HG02610 (cell line): ENCODE results near the gene GRB14.
"Not testable (repeated sequence)": the region's sequence is repeated elsewhere in the genome, so short reads cannot be mapped to it uniquely, and the experiment has no call there.

ENCODE experiments used
- ATAC-seq: cut with Tn5 transposase; IDR thresholded peaks from one replicate; pipeline ENCODE4 v1.9.1; 2021; ENCODE audit warnings: mild to moderate bottlenecking, moderate library complexity; ENCODE audit not compliant: unreplicated experiment

The GRB14 gene

DNA sequence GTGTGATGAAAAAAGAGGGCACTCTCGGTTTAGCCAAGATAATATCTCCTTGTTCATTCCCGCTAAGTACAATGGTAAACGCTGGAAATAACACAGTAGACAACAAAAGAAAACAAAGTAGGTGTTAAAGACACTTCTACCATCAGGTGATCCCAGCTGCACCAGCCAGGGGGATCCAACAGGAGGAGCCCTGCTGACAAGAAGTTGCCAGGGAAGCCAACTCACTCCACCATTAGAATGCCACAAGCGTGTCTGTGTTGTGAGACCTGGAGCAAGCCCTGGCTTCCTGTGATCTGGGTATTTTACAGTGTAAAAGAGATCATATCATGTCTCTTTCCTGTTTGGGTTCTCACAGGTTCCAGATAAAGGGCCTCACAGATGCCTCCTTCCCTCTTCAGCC, 117.0 kb downstream of the GRB14 start:
- peak; percentile 48 for ATAC-seq

- no peak for ATAC-seq
Measured at GRCh38 chr2:164498836-164499235, 122.4 kb downstream of the GRB14 start.

- no peak for ATAC-seq
Measured at GRCh38 chr2:164496881-164497280, 124.4 kb downstream of the GRB14 start.

DNA sequence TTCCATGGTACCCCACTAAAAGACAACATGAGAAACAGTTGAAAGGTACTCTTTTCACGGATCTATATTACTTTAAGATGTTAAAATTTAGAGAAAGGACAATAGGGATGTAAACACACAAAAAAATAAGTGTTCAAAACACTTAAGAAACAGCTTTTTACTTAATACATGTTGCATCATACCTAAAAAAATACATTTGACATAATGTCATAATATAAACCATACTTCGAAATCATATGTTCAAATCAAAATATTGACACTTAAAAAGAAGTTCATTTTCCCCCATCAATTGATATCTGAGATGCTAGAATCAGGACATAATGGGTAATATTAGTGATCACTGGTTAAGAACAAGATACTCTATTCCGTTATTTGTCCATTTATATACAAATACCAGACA, 124.9 kb downstream of the GRB14 start:
- ATAC-seq = no peak

DNA sequence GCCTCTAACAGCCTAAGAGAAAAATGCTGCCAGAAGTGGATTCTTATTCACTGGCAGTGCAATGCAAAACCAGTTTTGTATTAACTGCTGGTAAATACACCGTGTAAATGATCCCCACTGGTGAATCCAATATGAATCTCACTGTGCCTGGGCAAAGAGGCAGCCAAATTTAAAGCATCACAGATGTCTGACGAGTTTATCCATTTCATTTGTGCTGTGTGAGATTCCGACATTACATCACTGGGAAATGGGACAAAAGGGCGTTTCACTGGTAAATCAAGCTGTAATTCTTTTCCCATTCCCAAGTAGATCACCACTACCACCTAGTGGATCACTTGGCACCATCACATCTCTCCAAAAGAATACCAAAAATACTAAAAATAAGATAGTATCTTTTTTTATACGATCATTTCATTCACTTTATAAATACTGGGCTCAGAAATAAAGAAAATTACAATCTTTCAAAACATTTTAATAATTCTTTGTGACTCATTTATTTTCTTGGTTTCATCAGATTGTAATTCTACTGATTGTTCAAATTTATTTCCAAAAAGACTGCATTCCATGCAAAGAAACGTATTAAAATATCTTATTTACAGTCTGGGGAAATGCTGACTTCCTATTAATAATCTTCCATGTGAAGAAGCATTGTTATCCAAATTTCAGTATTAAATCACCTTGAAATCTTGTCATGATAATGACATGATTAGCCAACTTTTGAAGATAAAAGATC, 125.6 kb downstream of the GRB14 start:
- ATAC-seq = no peak

DNA sequence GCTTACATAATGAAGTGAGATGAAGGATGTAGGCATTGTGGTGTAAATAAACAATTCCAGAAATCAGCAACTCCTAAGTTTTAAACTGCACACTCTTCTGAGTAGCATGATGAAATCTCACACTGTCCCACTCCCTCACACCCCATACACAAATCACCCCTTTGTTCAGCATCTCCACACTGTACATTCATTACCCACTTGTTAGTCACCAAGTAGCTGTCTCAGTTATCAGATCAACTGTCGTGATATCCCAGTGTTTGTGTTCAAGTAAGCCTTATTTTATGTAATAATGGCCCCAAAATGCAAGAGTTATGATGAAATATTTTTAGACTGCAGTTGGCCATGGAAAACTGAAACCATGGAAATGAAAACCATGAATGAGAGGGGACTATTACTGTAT, 135.7 kb downstream of the GRB14 start:
- no peak for ATAC-seq

- ATAC-seq = no peak
Measured at GRCh38 chr2:164479460-164479859, 141.8 kb downstream of the GRB14 start.

GRCh38 chr2:164478205-164478604, 143.1 kb downstream of the GRB14 start:
- no peak for ATAC-seq

GRCh38 chr2:164474873-164475272, 146.4 kb downstream of the GRB14 start:
- no peak for ATAC-seq

DNA sequence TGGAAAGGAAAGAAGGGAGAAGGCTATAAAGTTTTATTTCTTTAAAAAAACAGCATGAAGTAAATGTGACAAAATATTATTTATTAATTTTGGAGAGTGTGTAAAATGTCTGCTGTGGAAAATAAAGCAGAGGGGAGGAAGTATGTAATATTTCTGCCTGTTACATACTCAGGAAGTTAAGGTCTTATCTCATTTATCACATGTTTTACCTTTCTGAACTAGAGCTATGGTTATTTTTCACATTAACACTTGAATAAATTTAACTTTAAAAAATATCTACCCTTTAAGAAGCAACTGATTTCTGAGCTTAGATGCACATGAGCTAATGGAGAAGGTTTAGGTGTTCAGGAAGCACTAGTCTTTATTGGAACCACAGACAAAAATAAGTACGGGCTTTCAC, 148.3 kb downstream of the GRB14 start:
- ATAC-seq = no peak

DNA sequence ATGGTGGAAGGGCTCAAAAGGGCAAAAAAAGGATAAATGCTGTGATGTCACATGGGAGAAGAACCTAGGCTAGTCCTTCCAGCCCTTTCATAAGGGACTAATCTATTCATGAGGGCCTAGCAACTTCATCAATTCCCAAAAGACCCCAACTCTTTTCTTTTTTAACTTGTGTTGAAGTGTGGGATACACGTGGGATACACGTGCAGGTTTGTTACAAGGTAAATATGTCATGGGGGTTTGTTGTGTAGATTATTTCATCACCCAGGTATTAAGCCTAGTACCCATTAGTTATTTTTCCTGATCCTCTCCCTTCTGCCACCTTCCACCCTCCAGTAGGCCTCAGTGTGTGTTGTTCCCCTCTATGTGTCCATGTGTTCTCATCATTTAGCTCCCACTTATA, 156.2 kb downstream of the GRB14 start:
- not testable (repeated sequence) for ATAC-seq

DNA sequence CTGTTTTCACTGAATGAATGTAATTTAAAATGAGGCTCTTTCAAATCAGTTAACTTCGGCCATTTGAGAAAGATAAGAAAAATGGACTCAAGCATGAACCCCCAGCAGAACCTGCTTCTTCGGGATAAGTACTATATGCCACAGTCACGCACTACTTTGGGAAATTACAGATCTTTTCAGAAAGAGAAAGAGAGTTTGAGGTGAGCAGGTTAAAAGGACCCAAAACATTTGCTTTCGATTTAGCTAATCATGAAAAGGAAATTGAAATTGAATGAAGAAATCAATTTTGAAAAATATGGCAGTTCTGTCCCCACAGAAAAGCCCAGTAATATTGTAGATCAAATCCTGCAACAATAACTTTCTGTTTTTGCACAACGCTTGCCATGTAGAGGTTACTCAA, 156.9 kb downstream of the GRB14 start:
- no peak for ATAC-seq

DNA sequence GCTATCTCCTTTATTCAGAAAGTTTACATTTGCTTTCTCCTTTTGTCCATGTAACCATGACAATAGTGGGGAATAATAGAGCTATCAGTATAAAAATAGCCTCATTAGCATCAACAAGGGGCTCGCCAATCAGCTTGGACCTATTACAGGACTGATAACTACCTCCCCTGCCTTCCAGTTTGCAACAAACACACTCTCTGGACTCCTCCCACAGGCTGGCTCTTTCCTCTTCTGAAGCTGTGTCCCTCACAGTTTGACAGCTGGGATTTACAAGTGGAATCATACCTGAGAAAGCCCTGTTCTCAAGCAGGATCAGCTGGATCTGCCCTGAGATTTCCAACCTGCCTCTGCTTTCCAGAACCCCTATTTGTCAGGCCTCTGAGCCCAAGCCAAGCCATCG, 162.5 kb downstream of the GRB14 start:
- ATAC-seq = no peak

DNA sequence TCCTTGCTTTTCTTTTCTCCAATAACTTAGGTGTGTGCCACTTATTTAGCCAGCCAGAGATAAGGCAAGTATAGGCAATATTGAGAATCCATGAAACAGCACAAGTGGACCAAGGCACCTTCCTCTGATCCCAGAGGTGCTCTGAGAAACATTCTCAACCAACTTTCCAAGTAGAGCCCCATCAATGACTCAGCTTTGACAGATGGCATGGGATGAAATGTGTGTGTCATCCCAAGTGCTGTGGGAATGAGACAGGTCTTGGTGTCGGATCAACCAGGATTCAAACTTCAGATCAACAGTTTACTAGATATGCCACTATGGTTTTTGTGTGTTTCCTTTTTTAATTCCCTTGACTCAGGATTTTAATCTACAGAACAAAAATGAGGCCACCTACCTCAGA, 164.0 kb downstream of the GRB14 start:
- ATAC-seq = no peak

DNA sequence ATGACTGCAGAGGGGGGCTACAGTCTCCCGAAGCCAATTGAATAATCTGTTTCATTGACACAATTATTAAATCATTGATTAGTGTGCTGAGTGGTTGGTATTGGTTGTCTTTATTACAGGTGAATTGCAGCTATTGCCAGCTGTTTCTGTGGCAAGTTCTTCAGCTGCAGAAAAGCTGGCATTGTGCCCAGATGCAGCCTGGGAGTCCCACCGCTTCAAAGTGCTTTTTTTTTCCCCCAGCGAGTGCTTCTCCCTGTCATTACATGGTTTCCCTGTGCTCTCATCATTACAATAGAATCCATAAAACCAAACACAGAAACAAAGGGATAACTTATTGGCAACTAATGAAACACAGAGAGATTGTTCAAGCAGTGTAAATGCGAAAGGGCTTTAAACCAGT, 164.7 kb downstream of the GRB14 start:
- ATAC-seq = no peak

GRCh38 chr2:164453656-164454305, 167.5 kb downstream of the GRB14 start:
- ATAC-seq = no peak

DNA sequence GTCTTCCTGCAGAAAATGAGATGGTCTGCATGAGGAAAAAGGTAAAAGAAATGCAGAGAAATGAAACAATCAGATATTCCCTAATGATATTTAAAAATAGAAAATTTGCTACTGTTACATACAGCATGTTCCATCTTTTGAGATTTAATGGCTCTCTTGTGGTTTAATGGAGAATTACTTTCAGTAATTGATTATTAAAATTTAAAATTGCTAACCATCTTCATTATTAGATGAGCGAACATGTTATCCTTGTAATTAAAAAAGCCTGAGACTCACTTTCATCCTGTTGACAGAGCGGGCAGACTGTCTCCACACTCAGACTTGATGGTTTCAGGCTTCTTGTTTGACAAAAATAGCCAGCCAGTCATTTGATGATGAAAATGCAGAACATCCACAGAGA, 171.0 kb downstream of the GRB14 start:
- no peak for ATAC-seq

DNA sequence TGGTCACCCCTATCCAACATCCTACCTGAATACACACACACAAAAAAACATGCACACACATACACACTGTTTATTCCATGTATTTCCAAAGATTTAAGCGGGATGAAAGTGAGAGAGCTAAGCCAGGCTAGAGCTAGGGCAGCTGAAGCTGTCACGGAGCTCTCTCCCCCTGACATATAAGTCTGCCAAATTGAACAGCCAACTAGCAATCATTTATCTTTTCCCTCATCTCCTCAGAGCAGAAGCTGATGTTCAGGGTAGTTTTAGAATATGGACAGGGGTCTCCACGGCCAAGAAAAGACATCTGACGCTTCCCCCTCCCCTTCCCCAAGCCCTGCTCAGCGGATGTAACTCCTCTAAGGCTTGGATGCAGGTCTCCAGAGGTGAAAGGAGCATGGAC, 171.6 kb downstream of the GRB14 start:
- no peak for ATAC-seq

GRCh38 chr2:164447660-164448059, 173.6 kb downstream of the GRB14 start:
- ATAC-seq = no peak
